ENCODE measurements around the gene RASGRF1.

The RASGRF1 gene

DNA sequence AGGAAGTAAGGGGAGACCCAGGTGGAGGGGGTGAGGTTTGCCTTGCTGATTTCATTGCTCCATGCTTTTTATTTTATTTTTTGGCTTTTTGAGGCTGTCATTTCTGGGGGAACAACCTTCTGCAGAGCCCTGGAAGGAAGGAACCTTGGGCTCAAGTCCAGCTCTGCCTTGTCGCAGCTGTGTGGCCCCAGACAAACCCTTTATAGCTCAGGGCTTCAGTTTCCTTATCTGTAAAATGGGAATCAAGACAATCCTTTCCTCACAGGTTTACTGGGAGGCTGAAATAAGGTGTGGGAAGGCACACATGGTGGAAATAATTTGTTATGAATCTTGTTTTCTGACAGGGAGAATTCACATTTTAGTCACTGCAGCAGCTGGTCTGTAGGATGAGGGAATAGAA is 100.3 kb downstream of the RASGRF1 start:
- no peak for ATAC-seq
- TF ChIP-seq, protein P1, sequence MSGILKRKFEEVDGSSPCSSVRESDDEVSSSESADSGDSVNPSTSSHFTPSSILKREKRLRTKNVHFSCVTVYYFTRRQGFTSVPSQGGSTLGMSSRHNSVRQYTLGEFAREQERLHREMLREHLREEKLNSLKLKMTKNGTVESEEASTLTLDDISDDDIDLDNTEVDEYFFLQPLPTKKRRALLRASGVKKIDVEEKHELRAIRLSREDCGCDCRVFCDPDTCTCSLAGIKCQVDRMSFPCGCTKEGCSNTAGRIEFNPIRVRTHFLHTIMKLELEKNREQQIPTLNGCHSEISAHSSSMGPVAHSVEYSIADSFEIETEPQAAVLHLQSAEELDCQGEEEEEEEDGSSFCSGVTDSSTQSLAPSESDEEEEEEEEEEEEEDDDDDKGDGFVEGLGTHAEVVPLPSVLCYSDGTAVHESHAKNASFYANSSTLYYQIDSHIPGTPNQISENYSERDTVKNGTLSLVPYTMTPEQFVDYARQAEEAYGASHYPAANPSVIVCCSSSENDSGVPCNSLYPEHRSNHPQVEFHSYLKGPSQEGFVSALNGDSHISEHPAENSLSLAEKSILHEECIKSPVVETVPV (CRISPR knock-in tag; IDR thresholded peaks at IDR 0.05) = no peak
- TF ChIP-seq ZFP3 (CRISPR knock-in tag; IDR thresholded peaks at IDR 0.05) = no peak
- TF ChIP-seq, protein P2, sequence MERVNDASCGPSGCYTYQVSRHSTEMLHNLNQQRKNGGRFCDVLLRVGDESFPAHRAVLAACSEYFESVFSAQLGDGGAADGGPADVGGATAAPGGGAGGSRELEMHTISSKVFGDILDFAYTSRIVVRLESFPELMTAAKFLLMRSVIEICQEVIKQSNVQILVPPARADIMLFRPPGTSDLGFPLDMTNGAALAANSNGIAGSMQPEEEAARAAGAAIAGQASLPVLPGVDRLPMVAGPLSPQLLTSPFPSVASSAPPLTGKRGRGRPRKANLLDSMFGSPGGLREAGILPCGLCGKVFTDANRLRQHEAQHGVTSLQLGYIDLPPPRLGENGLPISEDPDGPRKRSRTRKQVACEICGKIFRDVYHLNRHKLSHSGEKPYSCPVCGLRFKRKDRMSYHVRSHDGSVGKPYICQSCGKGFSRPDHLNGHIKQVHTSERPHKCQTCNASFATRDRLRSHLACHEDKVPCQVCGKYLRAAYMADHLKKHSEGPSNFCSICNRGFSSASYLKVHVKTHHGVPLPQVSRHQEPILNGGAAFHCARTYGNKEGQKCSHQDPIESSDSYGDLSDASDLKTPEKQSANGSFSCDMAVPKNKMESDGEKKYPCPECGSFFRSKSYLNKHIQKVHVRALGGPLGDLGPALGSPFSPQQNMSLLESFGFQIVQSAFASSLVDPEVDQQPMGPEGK (CRISPR knock-in tag; IDR thresholded peaks at IDR 0.05; ENCODE audit: borderline replicate concordance) = no peak
- TF ChIP-seq, protein P3, sequence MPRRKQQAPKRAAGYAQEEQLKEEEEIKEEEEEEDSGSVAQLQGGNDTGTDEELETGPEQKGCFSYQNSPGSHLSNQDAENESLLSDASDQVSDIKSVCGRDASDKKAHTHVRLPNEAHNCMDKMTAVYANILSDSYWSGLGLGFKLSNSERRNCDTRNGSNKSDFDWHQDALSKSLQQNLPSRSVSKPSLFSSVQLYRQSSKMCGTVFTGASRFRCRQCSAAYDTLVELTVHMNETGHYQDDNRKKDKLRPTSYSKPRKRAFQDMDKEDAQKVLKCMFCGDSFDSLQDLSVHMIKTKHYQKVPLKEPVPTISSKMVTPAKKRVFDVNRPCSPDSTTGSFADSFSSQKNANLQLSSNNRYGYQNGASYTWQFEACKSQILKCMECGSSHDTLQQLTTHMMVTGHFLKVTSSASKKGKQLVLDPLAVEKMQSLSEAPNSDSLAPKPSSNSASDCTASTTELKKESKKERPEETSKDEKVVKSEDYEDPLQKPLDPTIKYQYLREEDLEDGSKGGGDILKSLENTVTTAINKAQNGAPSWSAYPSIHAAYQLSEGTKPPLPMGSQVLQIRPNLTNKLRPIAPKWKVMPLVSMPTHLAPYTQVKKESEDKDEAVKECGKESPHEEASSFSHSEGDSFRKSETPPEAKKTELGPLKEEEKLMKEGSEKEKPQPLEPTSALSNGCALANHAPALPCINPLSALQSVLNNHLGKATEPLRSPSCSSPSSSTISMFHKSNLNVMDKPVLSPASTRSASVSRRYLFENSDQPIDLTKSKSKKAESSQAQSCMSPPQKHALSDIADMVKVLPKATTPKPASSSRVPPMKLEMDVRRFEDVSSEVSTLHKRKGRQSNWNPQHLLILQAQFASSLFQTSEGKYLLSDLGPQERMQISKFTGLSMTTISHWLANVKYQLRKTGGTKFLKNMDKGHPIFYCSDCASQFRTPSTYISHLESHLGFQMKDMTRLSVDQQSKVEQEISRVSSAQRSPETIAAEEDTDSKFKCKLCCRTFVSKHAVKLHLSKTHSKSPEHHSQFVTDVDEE (CRISPR knock-in tag; IDR thresholded peaks at IDR 0.05) = no peak
- TF ChIP-seq ARNTL (CRISPR knock-in tag; IDR thresholded peaks at IDR 0.05; ENCODE audit: borderline replicate concordance, low read depth) = no peak
- TF ChIP-seq GLIS3 (CRISPR knock-in tag; IDR thresholded peaks at IDR 0.05) = no peak

DNA sequence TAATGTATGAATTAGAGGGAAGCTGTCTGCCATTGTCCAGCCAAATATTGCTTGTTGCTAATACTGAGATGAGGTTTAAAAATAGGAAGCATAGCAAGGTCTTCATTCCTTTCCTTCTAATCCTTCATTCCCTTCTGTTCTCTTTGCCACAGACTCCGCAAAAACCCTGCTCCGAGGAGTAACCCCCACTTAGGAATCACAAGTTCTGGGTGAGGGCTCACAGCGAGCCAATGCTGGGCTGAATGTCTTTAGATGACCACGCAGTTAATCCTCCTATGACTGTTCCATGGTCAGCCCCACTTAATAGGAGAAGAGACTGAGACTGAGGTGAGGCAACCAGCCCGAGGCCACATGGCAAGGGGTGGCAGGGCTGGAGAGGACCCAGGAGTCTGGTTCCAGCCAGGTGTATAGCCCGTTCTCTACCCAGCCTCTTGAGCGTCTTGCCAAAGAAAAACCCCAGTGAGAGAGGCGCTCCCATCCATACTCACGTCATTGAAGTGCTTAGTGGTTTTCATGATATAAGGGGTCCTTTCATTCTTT is 100.8 kb downstream of the RASGRF1 start:
- TF ChIP-seq, protein P4, sequence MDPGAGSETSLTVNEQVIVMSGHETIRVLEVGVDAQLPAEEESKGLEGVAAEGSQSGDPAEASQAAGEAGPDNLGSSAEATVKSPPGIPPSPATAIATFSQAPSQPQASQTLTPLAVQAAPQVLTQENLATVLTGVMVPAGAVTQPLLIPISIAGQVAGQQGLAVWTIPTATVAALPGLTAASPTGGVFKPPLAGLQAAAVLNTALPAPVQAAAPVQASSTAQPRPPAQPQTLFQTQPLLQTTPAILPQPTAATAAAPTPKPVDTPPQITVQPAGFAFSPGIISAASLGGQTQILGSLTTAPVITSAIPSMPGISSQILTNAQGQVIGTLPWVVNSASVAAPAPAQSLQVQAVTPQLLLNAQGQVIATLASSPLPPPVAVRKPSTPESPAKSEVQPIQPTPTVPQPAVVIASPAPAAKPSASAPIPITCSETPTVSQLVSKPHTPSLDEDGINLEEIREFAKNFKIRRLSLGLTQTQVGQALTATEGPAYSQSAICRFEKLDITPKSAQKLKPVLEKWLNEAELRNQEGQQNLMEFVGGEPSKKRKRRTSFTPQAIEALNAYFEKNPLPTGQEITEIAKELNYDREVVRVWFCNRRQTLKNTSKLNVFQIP (CRISPR knock-in tag; IDR thresholded peaks at IDR 0.05; ENCODE audit: borderline replicate concordance, low read depth) = no peak
- TF ChIP-seq ZFP30 (CRISPR knock-in tag; IDR thresholded peaks at IDR 0.05) (no peak), ZC3H10 (CRISPR knock-in tag; IDR thresholded peaks at IDR 0.05) (no peak)
- TF ChIP-seq, protein P3 (CRISPR knock-in tag; IDR thresholded peaks at IDR 0.05) = no peak
- TF ChIP-seq, protein P5, sequence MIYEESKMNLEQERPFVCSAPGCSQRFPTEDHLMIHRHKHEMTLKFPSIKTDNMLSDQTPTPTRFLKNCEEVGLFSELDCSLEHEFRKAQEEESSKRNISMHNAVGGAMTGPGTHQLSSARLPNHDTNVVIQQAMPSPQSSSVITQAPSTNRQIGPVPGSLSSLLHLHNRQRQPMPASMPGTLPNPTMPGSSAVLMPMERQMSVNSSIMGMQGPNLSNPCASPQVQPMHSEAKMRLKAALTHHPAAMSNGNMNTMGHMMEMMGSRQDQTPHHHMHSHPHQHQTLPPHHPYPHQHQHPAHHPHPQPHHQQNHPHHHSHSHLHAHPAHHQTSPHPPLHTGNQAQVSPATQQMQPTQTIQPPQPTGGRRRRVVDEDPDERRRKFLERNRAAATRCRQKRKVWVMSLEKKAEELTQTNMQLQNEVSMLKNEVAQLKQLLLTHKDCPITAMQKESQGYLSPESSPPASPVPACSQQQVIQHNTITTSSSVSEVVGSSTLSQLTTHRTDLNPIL (CRISPR knock-in tag; IDR thresholded peaks at IDR 0.05; ENCODE audit: low read depth) = no peak
- ATAC-seq = no peak

DNA sequence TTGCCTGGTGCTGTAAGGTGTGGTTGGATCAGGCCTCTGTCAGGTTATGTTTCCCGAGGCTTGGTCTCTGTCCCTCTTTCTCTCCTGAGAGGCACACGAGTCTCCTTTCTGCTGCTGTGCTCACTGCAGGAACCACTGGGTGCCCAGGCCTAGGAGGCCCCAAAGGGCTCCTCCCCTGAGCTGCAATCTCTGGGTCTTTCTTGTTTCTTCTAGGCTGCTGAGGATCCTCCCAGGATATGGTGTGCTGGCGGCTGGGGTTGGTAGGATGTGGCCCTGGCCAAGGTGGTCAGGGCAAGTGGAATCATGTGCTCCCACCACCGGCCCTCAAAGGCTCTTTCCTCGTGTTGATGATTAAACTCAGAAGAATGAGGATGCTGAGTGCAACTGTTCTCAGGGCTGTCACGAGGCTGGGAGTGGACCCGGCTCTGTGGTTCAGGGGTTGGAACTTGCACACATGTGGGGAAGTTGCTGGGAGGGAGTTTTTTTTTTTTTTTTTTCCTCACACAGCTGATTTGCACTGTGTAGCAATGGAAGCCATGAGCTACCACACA is 102.1 kb downstream of the RASGRF1 start:
- peak; percentile 90 for ATAC-seq
- TF ChIP-seq ESRRG (CRISPR knock-in tag; IDR thresholded peaks at IDR 0.05) = no peak
- TF ChIP-seq, protein P1 (CRISPR knock-in tag; IDR thresholded peaks at IDR 0.05) = no peak
- no peak for TF ChIP-seq ZFP30 (CRISPR knock-in tag; IDR thresholded peaks at IDR 0.05)
- TF ChIP-seq ZNF565 (CRISPR knock-in tag; conservative IDR thresholded peaks at IDR 0.05; ENCODE audit: low read depth) = no peak
- TF ChIP-seq OSR1 (CRISPR knock-in tag; IDR thresholded peaks at IDR 0.05) = no peak
- TF ChIP-seq, protein P3 (CRISPR knock-in tag; IDR thresholded peaks at IDR 0.05) = no peak
- no peak for TF ChIP-seq SNAI2 (CRISPR knock-in tag; IDR thresholded peaks at IDR 0.05)
- no peak for TF ChIP-seq TOX (CRISPR knock-in tag; IDR thresholded peaks at IDR 0.05; ENCODE audit: borderline replicate concordance)
- TF ChIP-seq, protein P5 (CRISPR knock-in tag; IDR thresholded peaks at IDR 0.05; ENCODE audit: low read depth) = no peak
- no peak for TF ChIP-seq ZNF8 (CRISPR knock-in tag; IDR thresholded peaks at IDR 0.05)
- TF ChIP-seq BACH2 (CRISPR knock-in tag; IDR thresholded peaks at IDR 0.05; ENCODE audit: borderline replicate concordance) = no peak

Measured in SK-N-SH treated with all-trans-retinoic acid at 6 μM for 48 hours (cell line).